ENCODE results near the gene PHF21B. TPM values are rescaled to one million over a fixed set of nuclear protein-coding genes. Genes with fewer than 3 reads are reported as not detected.

Gene PHF21B
- total and polyA plus RNA-seq, 2 of the 8 experiments (the other 6 are each of a cell fraction or from before 2014, with no cell fraction given) = 19.3 to 68.1 TPM

DNA sequence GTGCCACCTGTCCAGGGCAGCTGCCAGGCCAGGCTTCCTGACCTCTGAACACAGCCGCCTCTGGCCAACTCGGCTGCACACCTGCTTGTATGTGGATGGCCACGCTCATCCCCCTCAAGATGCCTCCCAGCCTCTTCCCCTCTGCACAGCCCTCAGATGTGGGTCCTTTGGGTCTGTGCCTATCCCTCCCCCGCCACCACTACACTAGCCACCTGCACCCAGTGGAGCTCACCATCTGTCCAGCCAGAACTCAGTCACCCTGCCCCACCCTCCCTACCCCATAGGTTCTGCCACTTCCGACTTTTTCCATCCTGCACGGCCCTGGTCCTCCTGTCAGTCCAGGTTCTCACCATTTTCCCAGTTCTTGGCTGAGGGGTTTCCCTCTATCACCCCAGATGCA lies 44.6 kb downstream of the PHF21B start:
- Histone ChIP-seq H3K9ac (replicated peaks in 1 of 4; ENCODE audit: extremely low read depth in 1 of 4, low read depth in 3 of 4, low read length in 3 of 4) (no peak overlapping the region), H3K27ac (ENCODE audit: low read depth, low read length) (no peak overlapping the region), H3K79me1 (ENCODE audit: low read depth, low read length) (peaks cover 20% of the 10 kb centered on the region), H2BK5ac (ENCODE audit: low read depth, low read length) (0 out of 2 replicates have a peak overlapping the region, but pooled peaks have one; percentile 30), H4K8ac (ENCODE audit: extremely low read depth, insufficient read depth, low read length) (peak overlapping the region; percentile 59; the same call in 1 of the 2 replicates), H3K27me3 (replicated peaks in 1 of 4; ENCODE audit: control insufficient read depth in 3 of 4, extremely low read depth in 1 of 4, insufficient read depth in 3 of 4, low read length in 3 of 4) (no peaks in the 10 kb centered on the region), H3K23ac (ENCODE audit: insufficient read length) (no peak overlapping the region), H2BK120ac (replicated peaks; ENCODE audit: low read depth, low read length) (no peak overlapping the region), H3K4me1 (replicated peaks in 1 of 4; ENCODE audit: control insufficient read depth in 3 of 4, insufficient read depth in 4 of 4, low read length in 3 of 4) (peaks cover 0 to 29% (median 6%) of the 10 kb centered on the region in 4 experiments; a peak in 6 of 7 replicates), H2BK20ac (ENCODE audit: low read length) (no peak overlapping the region), H2BK12ac (ENCODE audit: low read depth, low read length) (no peak overlapping the region), H3K4ac (replicated peaks; ENCODE audit: insufficient read length, low read depth, low read length) (no peak overlapping the region), H3K23me2 (ENCODE audit: low read depth, low read length) (no peaks in the 10 kb centered on the region), H3K18ac (ENCODE audit: extremely low read depth, low read length) (no peak overlapping the region), H3K9me3 (ENCODE audit: insufficient read depth in 2 of 2, low read depth in 1 of 2, low read length in 1 of 2) (peaks cover 0 to 2% of the 10 kb centered on the region in 2 experiments; a peak in 1 of 4 replicates), H4K91ac (replicated peaks; ENCODE audit: insufficient read length, low read length) (no peak overlapping the region), H3K4me2 (ENCODE audit: insufficient read depth in 1 of 2, low read depth in 2 of 2, low read length in 2 of 2) (no peak overlapping the region), H3K36me3 (ENCODE audit: control insufficient read depth in 2 of 4, insufficient read depth in 4 of 4, low read length in 3 of 4) (peaks cover 0 to 24% (median 5%) of the 10 kb centered on the region in 4 experiments; a peak in 6 of 8 replicates), H2AFZ (ENCODE audit: low read length) (no peak overlapping the region), H4K20me1 (replicated peaks in 1 of 2; ENCODE audit: control insufficient read depth in 1 of 2, insufficient read depth in 2 of 2, low read length in 2 of 2) (peaks cover 2 to 35% of the 10 kb centered on the region in 2 experiments), H3K79me2 (ENCODE audit: control insufficient read depth in 1 of 2, insufficient read depth in 2 of 2, low read length in 2 of 2) (peaks cover 0 to 14% of the 10 kb centered on the region in 2 experiments; a peak in 1 of 4 replicates), H3K14ac (ENCODE audit: insufficient read length) (no peak overlapping the region), H2BK15ac (ENCODE audit: low read length) (no peak overlapping the region), H2AK5ac (ENCODE audit: low read depth, low read length) (no peak overlapping the region), H3K56ac (replicated peaks; ENCODE audit: insufficient read length, low read depth, low read length) (no peak overlapping the region), H4K5ac (ENCODE audit: insufficient read length, low read depth, low read length) (no peak overlapping the region), H3K4me3 (ENCODE audit: extremely low read depth in 1 of 4, insufficient read depth in 2 of 4, low read depth in 3 of 4, low read length in 4 of 4) (no peak overlapping the region)
- POLR2A ChIA-PET (ENCODE audit: partially characterized antibody) = interaction anchor here (0.6 to 1.7 kb wide), 5 partner anchors 8 to 191 kb away, joined by 3 to 4 read pairs (median 3); no protein-coding TSS in a partner anchor
- no peak for DNase-seq (ENCODE audit: low read depth in 1 of 2, low spot score in 2 of 2)
- CTCF ChIA-PET (ENCODE audit: partially characterized antibody) = interaction anchor here (1.1 kb wide), 1 partner anchor 8 kb away, joined by 3 read pairs; no protein-coding TSS in a partner anchor
- FAIRE-seq = no peak
- 94% methylated on average over 2 of the region's 6 CpGs; no CpG with 5 or more reads in 1 of the 2 experiments for WGBS, 2 experiments (ENCODE audit: extremely low coverage in 1 of 2, insufficient coverage in 1 of 2, insufficient read length in 1 of 2, insufficient replicate concordance in 2 of 2, low coverage in 1 of 2, low lambda C conversion rate in 2 of 2, missing lambda C conversion rate in 1 of 2)
- no peak for TF ChIP-seq TEAD4 (IDR thresholded peaks at IDR 0.05; ENCODE audit: low read depth, low read length)
- no peak for TF ChIP-seq TAF7 (optimal IDR thresholded peaks at IDR 0.05; ENCODE audit: borderline replicate concordance, low read depth, low read length)
- TF ChIP-seq, protein P1, sequence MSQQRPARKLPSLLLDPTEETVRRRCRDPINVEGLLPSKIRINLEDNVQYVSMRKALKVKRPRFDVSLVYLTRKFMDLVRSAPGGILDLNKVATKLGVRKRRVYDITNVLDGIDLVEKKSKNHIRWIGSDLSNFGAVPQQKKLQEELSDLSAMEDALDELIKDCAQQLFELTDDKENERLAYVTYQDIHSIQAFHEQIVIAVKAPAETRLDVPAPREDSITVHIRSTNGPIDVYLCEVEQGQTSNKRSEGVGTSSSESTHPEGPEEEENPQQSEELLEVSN (IDR thresholded peaks at IDR 0.05) = no peak
- no peak for TF ChIP-seq KDM1A (IDR thresholded peaks at IDR 0.05; ENCODE audit: borderline replicate concordance, low read length)
- TF ChIP-seq TBP (IDR thresholded peaks at IDR 0.05; ENCODE audit: low read depth, low read length) = no peak
- TF ChIP-seq TCF12 (IDR thresholded peaks at IDR 0.05; ENCODE audit: low read depth, low read length) = no peak
- TF ChIP-seq CBX5 (IDR thresholded peaks at IDR 0.05; ENCODE audit: low read depth, low read length) = no peak
- TF ChIP-seq CREB1 (IDR thresholded peaks at IDR 0.05) = no peak
- no peak for TF ChIP-seq ZNF274 (IDR thresholded peaks at IDR 0.05; ENCODE audit: borderline replicate concordance, extremely low read depth, low read length)
- no peak for TF ChIP-seq RNF2 (IDR thresholded peaks at IDR 0.05; ENCODE audit: borderline replicate concordance, low read depth, low read length, missing control alignments, poor library complexity, severe bottlenecking)

Measured in H1 (cell line).